ENCODE data around the gene OR5D16. TPM values are rescaled to one million over a fixed set of nuclear protein-coding genes. Genes with fewer than 3 reads are reported as not detected.
A peak's percentile ranks its signal among the peaks of the same experiment; 100 is the strongest.

Gene OR5D16
- total RNA-seq (not detected), polyA plus RNA-seq (not detected)

GRCh38 chr11:55838452-55838851, at the start of gene OR5D16:
OR5D16 (plus strand) TSS chr11:55838752; CDS start chr11:55838752, 0 bp downstream.
- no peaks in the 10 kb centered on the region for H3K36me3 Mint-ChIP-seq
- no peaks in the 10 kb centered on the region for H3K27me3 Mint-ChIP-seq
- H3K9me3 ChIP-seq (ENCODE audit: low read length): no peaks in the 10 kb centered on the region
- H3K27ac ChIP-seq (ENCODE audit: low read depth, low read length): no peak within 1 kb of the TSS
- H3K4me3 ChIP-seq (ENCODE audit: low read length): no peak within 1 kb of the TSS
- H3K36me3 ChIP-seq (ENCODE audit: insufficient read depth, low read length): no peaks in the 10 kb centered on the region
- peaks cover 12 to 33% (median 17%) of the 10 kb centered on the region in 5 donors for H3K9me3 Mint-ChIP-seq
- CTCF ChIA-PET: no interaction called here
- H3K27me3 ChIP-seq (ENCODE audit: insufficient read depth, low read length, poor library complexity, severe bottlenecking): no peaks in the 10 kb centered on the region
- POLR2A ChIA-PET: no interaction called here
- no peak within 1 kb of the TSS for H3K27ac Mint-ChIP-seq
- H3K4me1 Mint-ChIP-seq: no peaks in the 10 kb centered on the region
- DNase-seq: no peak
- H3K4me1 ChIP-seq (ENCODE audit: insufficient read depth, low read length): no peaks in the 10 kb centered on the region
- H3K4me3 Mint-ChIP-seq: no peak within 1 kb of the TSS

- ChIA-PET CTCF (no interaction called here), POLR2A (no interaction called here)
- peaks cover under 1 to 44% (median 10%) of the 10 kb centered on the region in 5 donors for H3K9me3 Mint-ChIP-seq
- no peaks in the 10 kb centered on the region for H3K4me1 Mint-ChIP-seq
- H3K36me3 ChIP-seq (ENCODE audit: insufficient read depth, low read length): no peaks in the 10 kb centered on the region
- no peak overlapping the region for H3K4me3 Mint-ChIP-seq
- no peaks in the 10 kb centered on the region for H3K36me3 Mint-ChIP-seq
- H3K9me3 ChIP-seq (ENCODE audit: low read length): no peaks in the 10 kb centered on the region
- no peak overlapping the region for H3K27ac ChIP-seq (ENCODE audit: low read depth, low read length)
- H3K4me1 ChIP-seq (ENCODE audit: insufficient read depth, low read length): no peaks in the 10 kb centered on the region
- no peaks in the 10 kb centered on the region for H3K27me3 ChIP-seq (ENCODE audit: insufficient read depth, low read length, poor library complexity, severe bottlenecking)
- no peak overlapping the region for H3K27ac Mint-ChIP-seq
- DNase-seq: no peak
- no peaks in the 10 kb centered on the region for H3K27me3 Mint-ChIP-seq
- H3K4me3 ChIP-seq (ENCODE audit: low read length): no peak overlapping the region
Measured at GRCh38 chr11:55791606-55792005, 46.9 kb upstream of the OR5D16 start.

- no peaks in the 10 kb centered on the region for H3K4me1 ChIP-seq (ENCODE audit: insufficient read depth, low read length)
- H3K9me3 ChIP-seq (ENCODE audit: low read length): no peaks in the 10 kb centered on the region
- H3K27ac ChIP-seq (ENCODE audit: low read depth, low read length): no peak overlapping the region
- POLR2A ChIA-PET: no interaction called here
- H3K4me3 Mint-ChIP-seq: no peak overlapping the region
- DNase-seq: no peak
- H3K27me3 ChIP-seq (ENCODE audit: insufficient read depth, low read length, poor library complexity, severe bottlenecking): no peaks in the 10 kb centered on the region
- H3K36me3 Mint-ChIP-seq: no peaks in the 10 kb centered on the region
- H3K27me3 Mint-ChIP-seq: no peaks in the 10 kb centered on the region
- no peaks in the 10 kb centered on the region for H3K4me1 Mint-ChIP-seq
- H3K9me3 Mint-ChIP-seq: peaks cover 0 to 37% (median 7%) of the 10 kb centered on the region in 5 donors
- no peak overlapping the region for H3K27ac Mint-ChIP-seq
- no peak overlapping the region for H3K4me3 ChIP-seq (ENCODE audit: low read length)
- H3K36me3 ChIP-seq (ENCODE audit: insufficient read depth, low read length): no peaks in the 10 kb centered on the region
- CTCF ChIA-PET: no interaction called here
Measured at GRCh38 chr11:55793321-55793720, 45.2 kb upstream of the OR5D16 start.

DNA sequence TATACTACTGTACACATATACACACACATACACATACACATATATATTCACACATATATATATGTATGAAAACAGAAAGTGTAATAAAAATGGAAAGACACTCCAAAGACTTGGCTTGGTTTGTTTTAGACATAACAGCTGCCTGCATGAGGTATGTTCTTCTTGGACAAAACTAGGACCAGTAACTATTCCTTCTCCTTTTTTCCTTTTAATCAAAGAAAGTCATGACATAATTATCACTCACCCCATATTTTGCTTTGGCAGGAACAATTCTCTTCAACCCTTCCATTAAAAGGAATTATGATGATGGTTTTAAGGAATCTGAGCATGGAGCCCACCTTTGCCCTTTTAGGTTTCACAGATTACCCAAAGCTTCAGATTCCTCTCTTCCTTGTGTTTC, 43.3 kb upstream of the OR5D16 start, which contains the start of gene OR5D14:
Gene OR5D14, plus strand, starts transcription at position 301 of the 400 bp plus-strand sequence. Its CDS starts 0 bp downstream, at position 301.
- Histone ChIP-seq H3K9me3 (ENCODE audit: low read length) (no peaks in the 10 kb centered on the region), H3K4me1 (ENCODE audit: insufficient read depth, low read length) (no peaks in the 10 kb centered on the region), H3K4me3 (ENCODE audit: low read length) (no peak within 1 kb of the TSS), H3K27me3 (ENCODE audit: insufficient read depth, low read length, poor library complexity, severe bottlenecking) (no peaks in the 10 kb centered on the region), H3K27ac (ENCODE audit: low read depth, low read length) (no peak within 1 kb of the TSS), H3K36me3 (ENCODE audit: insufficient read depth, low read length) (no peaks in the 10 kb centered on the region)
- Mint-ChIP-seq H3K27me3 (no peaks in the 10 kb centered on the region), H3K9me3 (peaks cover 0 to 45% (median 12%) of the 10 kb centered on the region in 5 donors), H3K36me3 (no peaks in the 10 kb centered on the region), H3K4me3 (no peak within 1 kb of the TSS), H3K4me1 (no peaks in the 10 kb centered on the region), H3K27ac (no peak within 1 kb of the TSS)
- DNase-seq: no peak
- ChIA-PET POLR2A (no interaction called here), CTCF (no interaction called here)

- H3K9me3 Mint-ChIP-seq: peaks cover 8 to 36% (median 14%) of the 10 kb centered on the region in 5 donors
- H3K4me1 ChIP-seq (ENCODE audit: insufficient read depth, low read length): no peaks in the 10 kb centered on the region
- H3K9me3 ChIP-seq (ENCODE audit: low read length): no peaks in the 10 kb centered on the region
- CTCF ChIA-PET: no interaction called here
- no peak overlapping the region for H3K4me3 Mint-ChIP-seq
- H3K27ac ChIP-seq (ENCODE audit: low read depth, low read length): no peak overlapping the region
- no peaks in the 10 kb centered on the region for H3K4me1 Mint-ChIP-seq
- POLR2A ChIA-PET: no interaction called here
- no peak for DNase-seq
- H3K4me3 ChIP-seq (ENCODE audit: low read length): no peak overlapping the region
- no peaks in the 10 kb centered on the region for H3K27me3 Mint-ChIP-seq
- H3K36me3 Mint-ChIP-seq: no peaks in the 10 kb centered on the region
- H3K27ac Mint-ChIP-seq: no peak overlapping the region
- H3K27me3 ChIP-seq (ENCODE audit: insufficient read depth, low read length, poor library complexity, severe bottlenecking): no peaks in the 10 kb centered on the region
- no peaks in the 10 kb centered on the region for H3K36me3 ChIP-seq (ENCODE audit: insufficient read depth, low read length)
Measured at GRCh38 chr11:55806248-55806647, 32.3 kb upstream of the OR5D16 start.

DNA sequence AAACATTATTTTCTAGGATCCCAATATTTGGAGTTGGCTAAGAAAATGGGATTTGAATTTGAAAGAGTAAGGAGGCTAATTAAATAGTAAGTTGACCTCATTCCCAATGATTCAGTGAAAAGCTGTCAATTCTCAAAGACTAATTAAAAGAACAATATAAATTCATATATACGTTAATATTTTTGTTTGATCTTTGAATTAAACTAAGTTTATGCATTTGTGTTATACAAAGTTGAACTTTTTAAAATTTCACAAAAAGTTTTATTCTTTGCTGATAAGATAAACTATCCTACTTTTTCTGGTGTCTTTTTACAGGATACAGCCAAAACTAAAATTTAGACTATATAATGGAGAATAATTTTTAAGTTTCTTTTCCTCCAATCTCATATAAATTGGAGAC, 27.5 kb upstream of the OR5D16 start, which contains the start of gene OR5L1:
Gene OR5L1, plus strand, starts transcription at position 301 of the 400 bp plus-strand sequence. CDS start 100 bp downstream, outside the sequence.
- no peak within 1 kb of the TSS for H3K4me3 Mint-ChIP-seq
- ChIA-PET CTCF (no interaction called here), POLR2A (no interaction called here)
- Histone ChIP-seq H3K27me3 (ENCODE audit: insufficient read depth, low read length, poor library complexity, severe bottlenecking) (no peaks in the 10 kb centered on the region), H3K4me3 (ENCODE audit: low read length) (no peak within 1 kb of the TSS), H3K27ac (ENCODE audit: low read depth, low read length) (no peak within 1 kb of the TSS), H3K9me3 (ENCODE audit: low read length) (no peaks in the 10 kb centered on the region), H3K4me1 (ENCODE audit: insufficient read depth, low read length) (no peaks in the 10 kb centered on the region), H3K36me3 (ENCODE audit: insufficient read depth, low read length) (no peaks in the 10 kb centered on the region)
- peaks cover 8 to 36% (median 19%) of the 10 kb centered on the region in 5 donors for H3K9me3 Mint-ChIP-seq
- DNase-seq: no peak
- no peaks in the 10 kb centered on the region for H3K36me3 Mint-ChIP-seq
- no peaks in the 10 kb centered on the region for H3K4me1 Mint-ChIP-seq
- H3K27me3 Mint-ChIP-seq: peaks cover 0 to 1% of the 10 kb centered on the region in 2 donors
- H3K27ac Mint-ChIP-seq: no peak within 1 kb of the TSS

- Mint-ChIP-seq H3K27me3 (peaks cover 0 to 1% of the 10 kb centered on the region in 2 donors), H3K36me3 (no peaks in the 10 kb centered on the region), H3K9me3 (peaks cover 11 to 39% (median 24%) of the 10 kb centered on the region in 5 donors), H3K4me1 (no peaks in the 10 kb centered on the region), H3K27ac (peak within 1 kb of the TSS in 1 of 8 donors; percentile 70), H3K4me3 (no peak within 1 kb of the TSS)
- no peak within 1 kb of the TSS for H3K27ac ChIP-seq (ENCODE audit: low read depth, low read length)
- no peaks in the 10 kb centered on the region for H3K4me1 ChIP-seq (ENCODE audit: insufficient read depth, low read length)
- DNase-seq: no peak
- no peak within 1 kb of the TSS for H3K4me3 ChIP-seq (ENCODE audit: low read length)
- CTCF ChIA-PET: no interaction called here
- H3K27me3 ChIP-seq (ENCODE audit: insufficient read depth, low read length, poor library complexity, severe bottlenecking): no peaks in the 10 kb centered on the region
- H3K9me3 ChIP-seq (ENCODE audit: low read length): peaks cover 8% of the 10 kb centered on the region
- POLR2A ChIA-PET: no interaction called here
- no peaks in the 10 kb centered on the region for H3K36me3 ChIP-seq (ENCODE audit: insufficient read depth, low read length)
Measured at GRCh38 chr11:55819330-55819729, 19.2 kb upstream of the OR5D16 start, which contains the start of gene OR5D18. OR5D18 (plus strand) TSS chr11:55819630; CDS start chr11:55819630, 0 bp downstream.

DNA sequence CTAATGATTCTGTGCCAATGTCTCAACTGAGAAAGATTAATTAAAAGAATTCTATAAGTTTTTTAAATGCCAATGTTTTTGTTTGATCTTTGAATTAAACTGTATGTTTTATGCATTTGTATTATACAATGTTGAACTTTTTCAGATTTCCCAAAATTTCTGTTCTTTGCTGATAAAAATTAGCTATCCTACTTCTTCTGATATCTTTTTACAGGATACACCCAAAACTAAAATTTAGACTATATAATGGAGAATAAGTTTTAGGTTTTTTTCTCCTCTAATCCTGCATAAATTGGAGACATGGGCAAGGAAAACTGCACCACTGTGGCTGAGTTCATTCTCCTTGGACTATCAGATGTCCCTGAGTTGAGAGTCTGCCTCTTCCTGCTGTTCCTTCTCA, 11.6 kb upstream of the OR5D16 start, which contains the start of gene OR5L2:
Gene OR5L2, plus strand, starts transcription at position 301 of the 400 bp plus-strand sequence. Its CDS starts 0 bp downstream, at position 301.
- ChIA-PET CTCF (no interaction called here), POLR2A (no interaction called here)
- no peak within 1 kb of the TSS for H3K27ac ChIP-seq (ENCODE audit: low read depth, low read length)

More for the DNA sequence above, 11.6 kb upstream of the OR5D16 start, which contains the start of gene OR5L2:
- Mint-ChIP-seq H3K4me3 (no peak within 1 kb of the TSS), H3K9me3 (peaks cover 3 to 22% (median 9%) of the 10 kb centered on the region in 5 donors), H3K27ac (no peak within 1 kb of the TSS), H3K4me1 (no peaks in the 10 kb centered on the region), H3K36me3 (no peaks in the 10 kb centered on the region), H3K27me3 (no peaks in the 10 kb centered on the region)
- Histone ChIP-seq H3K4me3 (ENCODE audit: low read length) (no peak within 1 kb of the TSS), H3K36me3 (ENCODE audit: insufficient read depth, low read length) (no peaks in the 10 kb centered on the region), H3K27me3 (ENCODE audit: insufficient read depth, low read length, poor library complexity, severe bottlenecking) (no peaks in the 10 kb centered on the region), H3K4me1 (ENCODE audit: insufficient read depth, low read length) (no peaks in the 10 kb centered on the region), H3K9me3 (ENCODE audit: low read length) (no peaks in the 10 kb centered on the region)
- no peak for DNase-seq
